HG03565 (cell line): ENCODE measurements around the gene TMED8.

Experiments used
- ATAC-seq: cut with Tn5 transposase; IDR thresholded peaks from one replicate; pipeline ENCODE4 v1.9.1; 2021; ENCODE audit warnings: mild to moderate bottlenecking, moderate library complexity; ENCODE audit not compliant: unreplicated experiment

TMED8 gene

DNA sequence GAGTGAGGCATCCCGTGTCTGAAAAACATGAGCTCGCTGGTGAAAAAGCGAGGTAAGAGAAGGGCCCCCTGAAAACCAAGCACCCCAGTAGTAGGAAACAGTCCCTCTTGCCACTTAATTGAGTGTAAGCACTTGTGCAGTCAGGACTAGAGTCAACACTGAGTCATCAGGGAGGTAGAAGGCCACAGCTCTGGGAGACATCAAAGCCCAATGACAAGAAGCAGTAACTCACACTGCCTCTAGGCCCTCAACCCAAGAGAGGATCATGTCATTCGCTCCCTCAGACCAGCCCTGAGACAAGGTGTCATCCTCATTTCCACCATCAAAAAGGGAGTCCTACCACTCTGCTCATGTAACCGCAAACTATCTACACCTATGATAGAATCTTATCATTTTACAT, 74.0 kb downstream of the TMED8 start:
- no peak for ATAC-seq

DNA sequence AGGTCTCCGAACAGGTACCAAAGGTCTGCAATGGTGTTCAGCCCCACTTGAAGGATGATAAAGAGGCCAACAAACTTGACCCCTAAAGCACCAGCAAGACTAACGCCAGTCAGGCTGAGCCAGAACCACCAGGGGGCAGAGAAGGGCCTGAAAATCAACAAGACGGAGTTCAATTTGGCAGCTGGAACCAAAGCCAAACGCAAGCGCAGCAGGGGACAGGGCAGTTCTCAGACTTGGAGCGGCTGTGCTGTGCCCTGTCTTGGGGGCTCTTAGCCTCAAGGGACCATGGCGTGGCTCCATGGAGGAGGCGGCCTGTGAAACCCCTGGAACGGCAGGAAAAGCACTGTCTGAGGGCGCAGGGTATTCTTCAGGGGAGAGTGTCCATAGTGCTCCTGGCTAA, 75.8 kb downstream of the TMED8 start:
- no peak for ATAC-seq

DNA sequence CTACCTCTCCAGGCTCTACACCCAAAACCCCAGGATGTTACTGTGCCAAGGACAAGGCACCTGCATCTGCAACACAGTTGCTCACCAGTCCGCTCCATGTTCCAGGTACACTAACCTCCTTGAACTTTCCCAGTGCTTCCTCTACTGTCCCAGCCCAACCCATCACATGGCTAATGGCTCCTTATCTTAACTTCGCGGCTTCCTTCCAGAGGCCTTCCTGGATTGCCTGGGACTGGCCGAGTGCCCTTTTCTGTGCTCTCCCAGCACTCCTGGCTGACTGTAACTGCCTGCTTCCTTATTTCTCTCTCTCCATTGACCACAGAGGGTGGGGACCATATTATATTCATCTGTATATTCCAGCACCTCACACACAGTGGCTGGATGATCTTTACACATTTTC, 77.1 kb downstream of the TMED8 start:
- ATAC-seq, result no peak

DNA sequence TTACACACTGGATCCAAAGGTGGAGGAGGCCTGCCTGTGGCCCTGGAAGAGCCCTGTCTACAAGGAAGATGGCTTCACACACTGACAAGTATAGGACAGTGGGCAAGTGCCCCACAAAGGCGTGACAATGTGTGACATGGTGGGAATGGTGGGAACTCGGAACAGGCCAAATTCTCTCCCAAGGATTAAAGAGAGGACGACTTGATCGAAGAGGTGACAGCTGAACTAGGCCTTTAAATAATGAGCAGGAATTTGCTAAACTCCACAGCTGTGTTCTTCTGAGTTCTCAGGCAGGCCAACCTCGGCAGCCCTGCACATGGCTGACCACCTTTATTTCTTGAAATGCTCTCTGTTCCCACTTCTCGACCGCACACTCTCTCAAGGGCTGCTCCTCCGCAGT, 80.0 kb downstream of the TMED8 start:
- ATAC-seq, result no peak

DNA sequence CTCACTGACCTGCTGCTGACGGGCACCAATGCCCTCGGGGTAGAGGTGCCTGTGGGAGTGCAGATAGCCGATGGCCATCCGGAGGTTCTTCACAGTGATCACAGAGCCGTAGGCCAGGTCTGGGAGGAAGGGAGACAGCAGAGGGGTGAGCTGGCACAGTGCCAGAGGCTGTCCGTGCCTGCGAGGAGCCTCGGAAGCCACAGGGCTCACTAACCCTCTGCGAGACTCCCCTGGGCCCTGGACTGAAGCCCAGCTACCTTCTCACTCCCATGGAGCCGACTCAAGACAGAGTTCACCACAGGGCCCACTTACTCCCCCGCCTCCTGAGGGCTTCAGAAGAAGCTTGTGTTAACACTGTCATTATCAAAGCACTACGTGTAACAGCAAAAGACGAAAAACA, 80.7 kb downstream of the TMED8 start:
- ATAC-seq, result no peak

DNA sequence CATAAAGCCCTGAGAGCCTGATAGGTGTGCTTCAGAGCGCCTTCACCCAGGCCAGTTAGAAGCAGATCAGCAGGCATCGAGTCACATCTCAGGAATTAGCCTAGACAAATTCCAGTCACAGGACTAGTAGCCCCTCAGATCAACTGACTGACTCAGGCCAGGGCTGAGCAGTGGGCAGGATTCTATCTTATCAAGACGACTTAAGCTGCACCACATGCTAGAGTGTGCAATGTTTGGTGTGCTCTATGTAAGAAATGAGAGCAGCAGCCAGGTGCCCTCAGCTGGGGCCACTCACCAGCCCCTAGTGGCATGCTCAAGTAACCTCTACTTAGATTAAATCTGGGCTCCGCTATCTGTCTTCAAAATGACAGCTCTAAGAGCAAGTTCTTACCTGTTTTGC, 86.2 kb downstream of the TMED8 start:
- no peak for ATAC-seq

DNA sequence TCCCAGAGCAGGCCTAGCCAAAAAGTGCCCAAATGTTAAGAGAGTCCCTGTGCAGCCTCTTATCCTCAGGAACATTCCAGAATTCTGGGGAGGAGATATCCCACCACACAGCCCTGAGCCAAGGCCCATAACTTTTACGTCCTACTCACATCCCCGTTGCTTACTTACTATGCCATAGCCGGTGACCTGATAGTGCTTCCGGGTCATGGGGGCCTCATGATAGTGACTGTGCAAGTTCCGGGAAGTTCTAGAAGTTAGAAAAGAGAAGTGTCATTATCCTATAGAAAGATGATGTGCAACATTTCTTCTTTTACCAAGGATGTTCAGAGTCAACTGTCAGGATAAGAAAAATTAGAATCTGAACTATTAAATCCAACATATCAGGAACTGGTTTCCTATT, 90.3 kb downstream of the TMED8 start:
- no peak for ATAC-seq
